Measurements from ENCODE around the gene GPR173. TPM values are rescaled to one million over a fixed set of nuclear protein-coding genes. Genes with fewer than 3 reads are reported as not detected.

GPR173 gene
- total RNA-seq, 1 donor: 2.5 TPM

GRCh38 chrX:53094582-53094905 is 46.0 kb downstream of the GPR173 start:
- TF ChIP-seq CTCF (IDR thresholded peaks at IDR 0.05; ENCODE audit: insufficient read depth, low read length): no peak
- H3K4me3 ChIP-seq (ENCODE audit: low read depth, low read length): peak overlapping the region; percentile 77
- no peak for DNase-seq (ENCODE audit: low read depth)

GRCh38 chrX:53095796-53096195 is 47.2 kb downstream of the GPR173 start:
- no peak for DNase-seq (ENCODE audit: low read depth)
- H3K4me3 ChIP-seq (ENCODE audit: low read depth, low read length): no peak overlapping the region
- no peak for TF ChIP-seq CTCF (IDR thresholded peaks at IDR 0.05; ENCODE audit: insufficient read depth, low read length)

GRCh38 chrX:53114864-53115549 is 66.4 kb downstream of the GPR173 start:
- DNase-seq (ENCODE audit: low read depth): no peak
- H3K4me3 ChIP-seq (ENCODE audit: low read depth, low read length): no peak overlapping the region
- TF ChIP-seq CTCF (IDR thresholded peaks at IDR 0.05; ENCODE audit: insufficient read depth, low read length): no peak

DNA sequence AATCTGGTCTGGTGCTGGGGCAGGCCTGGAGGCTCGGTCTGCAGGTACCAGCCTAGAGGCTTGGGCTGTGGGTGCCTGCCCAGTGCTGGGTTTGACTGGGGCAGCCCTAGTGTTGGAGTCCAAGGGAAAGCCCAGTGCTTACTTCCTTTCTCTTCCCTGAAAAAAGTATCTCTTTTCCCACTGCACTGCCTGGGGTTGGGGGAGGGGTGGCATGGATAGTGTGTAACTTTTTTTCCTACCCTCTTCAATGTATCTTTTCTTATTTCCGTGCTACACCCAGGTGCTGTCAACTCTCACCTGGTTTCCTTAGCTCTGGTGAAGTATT is 66.9 kb downstream of the GPR173 start:
- H3K4me3 ChIP-seq (ENCODE audit: low read depth, low read length): no peak overlapping the region
- no peak for DNase-seq (ENCODE audit: low read depth)
- TF ChIP-seq CTCF (IDR thresholded peaks at IDR 0.05; ENCODE audit: insufficient read depth, low read length): no peak

DNA sequence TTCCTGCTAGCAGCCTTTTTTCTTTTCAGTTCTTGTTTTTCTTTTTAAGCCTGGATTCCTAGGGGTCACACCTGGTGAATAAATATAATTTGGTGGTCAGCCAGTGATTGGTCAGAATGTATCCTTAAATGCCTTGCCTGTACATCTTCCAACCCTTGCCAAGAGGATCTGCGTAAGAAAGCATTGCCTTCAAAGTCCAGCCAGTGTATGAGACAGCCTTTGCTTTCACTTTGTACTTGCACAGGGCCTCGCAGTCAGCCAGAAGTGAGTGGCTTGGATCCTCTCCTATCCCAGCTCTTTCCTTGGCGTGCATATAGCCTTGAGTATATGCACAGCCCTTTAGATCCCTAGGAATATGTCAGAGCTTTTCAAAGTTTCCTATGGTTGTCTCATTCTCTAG is 67.5 kb downstream of the GPR173 start:
- H3K4me3 ChIP-seq (ENCODE audit: low read depth, low read length): peak overlapping the region; percentile 15
- TF ChIP-seq CTCF (IDR thresholded peaks at IDR 0.05; ENCODE audit: insufficient read depth, low read length): no peak
- DNase-seq (ENCODE audit: low read depth): peak; percentile 90

- no peak overlapping the region for H3K4me3 ChIP-seq (ENCODE audit: low read depth, low read length)
- TF ChIP-seq CTCF (IDR thresholded peaks at IDR 0.05; ENCODE audit: insufficient read depth, low read length): no peak
- DNase-seq (ENCODE audit: low read depth): peak; percentile 21
These were observed 73.4 kb downstream of the GPR173 start for GRCh38 chrX:53122013-53122412.

DNA sequence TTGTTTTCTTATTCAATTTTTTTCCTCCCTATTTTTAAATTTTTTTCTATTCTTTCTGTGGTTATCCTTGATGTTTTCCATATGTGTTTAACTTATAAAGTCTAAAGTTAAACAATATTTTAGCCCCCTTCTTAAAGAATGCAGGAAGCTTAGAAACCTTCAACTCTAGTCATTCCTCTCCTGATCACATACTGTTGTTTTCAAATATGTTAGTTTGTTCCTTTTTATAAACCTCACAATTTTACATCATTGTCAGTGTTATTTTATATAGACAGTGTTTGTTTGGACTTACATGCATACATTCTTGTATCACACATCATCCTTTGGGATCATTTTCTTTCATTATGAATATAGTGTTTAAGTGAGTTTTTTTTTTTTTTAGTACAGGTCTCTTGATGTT is 76.9 kb downstream of the GPR173 start:
- DNase-seq (ENCODE audit: low read depth): no peak
- no peak for TF ChIP-seq CTCF (IDR thresholded peaks at IDR 0.05; ENCODE audit: insufficient read depth, low read length)
- no peak overlapping the region for H3K4me3 ChIP-seq (ENCODE audit: low read depth, low read length)
